HG03159 (cell line): Measurements from ENCODE around the gene RELN.
"Not testable (repeated sequence)": the region's sequence is repeated elsewhere in the genome, so short reads cannot be mapped to it uniquely, and the experiment has no call there.

Experiments used
- ATAC-seq: cut with Tn5 transposase; IDR thresholded peaks from one replicate; pipeline ENCODE4 v1.9.1; 2021; ENCODE audit warnings: mild to moderate bottlenecking, moderate library complexity; ENCODE audit not compliant: unreplicated experiment

Gene RELN

GRCh38 chr7:103532955-103533354, 456.5 kb downstream of the RELN start:
- no peak for ATAC-seq

GRCh38 chr7:103528152-103528551, 461.3 kb downstream of the RELN start:
- ATAC-seq, result no peak

- no peak for ATAC-seq
Measured at GRCh38 chr7:103525937-103526336, 463.5 kb downstream of the RELN start.

GRCh38 chr7:103524042-103524907, 465.2 kb downstream of the RELN start:
- ATAC-seq, result no peak

GRCh38 chr7:103521937-103522336, 467.5 kb downstream of the RELN start:
- no peak for ATAC-seq

- no peak for ATAC-seq
Measured at GRCh38 chr7:103504505-103505135, 484.8 kb downstream of the RELN start.

GRCh38 chr7:103501206-103501605, 488.3 kb downstream of the RELN start:
- no peak for ATAC-seq

GRCh38 chr7:103499976-103500375, 489.5 kb downstream of the RELN start:
- ATAC-seq, result no peak

GRCh38 chr7:103487419-103487818, 502.0 kb downstream of the RELN start:
- ATAC-seq, result no peak

GRCh38 chr7:103486873-103487272, 502.6 kb downstream of the RELN start:
- ATAC-seq, result not testable (repeated sequence)

GRCh38 chr7:103480771-103481170, 508.7 kb downstream of the RELN start:
- no peak for ATAC-seq

GRCh38 chr7:103474956-103475355, 514.5 kb downstream of the RELN start:
- ATAC-seq, result no peak

- no peak for ATAC-seq
Measured at GRCh38 chr7:103469095-103469948, 520.1 kb downstream of the RELN start.

GRCh38 chr7:103466814-103467213, 522.6 kb downstream of the RELN start:
- ATAC-seq, result no peak

- ATAC-seq, result no peak
Measured at GRCh38 chr7:103462358-103462757, 527.1 kb downstream of the RELN start.

GRCh38 chr7:103447073-103447960, 542.1 kb downstream of the RELN start:
- ATAC-seq, result peak; percentile 83

- peak; percentile 53 for ATAC-seq
Measured at GRCh38 chr7:103446049-103446520, 543.4 kb downstream of the RELN start, which contains the start of gene SLC26A5. Gene SLC26A5 (minus strand): TSS chr7:103446207. CDS start chr7:103421514, 24,693 bp downstream.

GRCh38 chr7:103445228-103446048, 544.0 kb downstream of the RELN start:
- ATAC-seq, result peak; percentile 6

- ATAC-seq, result no peak
Measured at GRCh38 chr7:103439661-103440060, 549.8 kb downstream of the RELN start.
